Panc1 (cell line): ENCODE measurements around the gene DUSP10. TPM values are rescaled to one million over a fixed set of nuclear protein-coding genes. Genes with fewer than 3 reads are reported as not detected.

ENCODE experiments used
- ATAC-seq: fragments of 200-7000 bp; cut with Tn5 transposase; 2 replicates; pipeline ENCODE4 v1.9.1; 2020; ENCODE audit warnings: mild to moderate bottlenecking, moderate library complexity
- BruUV-seq: library from RNA; stranded (reverse); fragments of 400-500 nt; replicated peaks from 2 replicates; lab custom pipeline; 2021; lab: Mats Ljungman, UMichigan
- CTCF ChIA-PET: fragments of 300-600 bp; sonication (Branson Sonifier 250); formaldehyde crosslinking; loops from one replicate; lab custom pipeline; 2022; ENCODE audit warnings: antibody characterized with exemption; lab: Charles Lee
- POLR2A ChIA-PET: fragments of 300-600 bp; sonication (Branson Sonifier 250); formaldehyde crosslinking; loops from one replicate; lab custom pipeline; 2022; ENCODE audit warnings: antibody characterized with exemption; lab: Charles Lee
- DNase-seq: peaks from one replicate; pipeline ENCODE4 v3.0.0-alpha.2; 2010; ENCODE audit warnings: low read depth, low spot score
- H3K27ac ChIP-seq: 2 replicates; pipeline ENCODE4 v1.5.1; 2011; ENCODE audit warnings: mild to moderate bottlenecking, low read length, inconsistent platforms
- H3K27me3 ChIP-seq: fragments of 200-500 bp; sonication (Bioruptor generic); 2 replicates; pipeline ENCODE4 v1.6.0; 2014; ENCODE audit warnings: low read length, inconsistent platforms; ENCODE audit not compliant: control insufficient read depth, insufficient read depth
- H3K36me3 ChIP-seq: fragments of 200-500 bp; sonication (Bioruptor generic); 2 replicates; pipeline ENCODE4 v1.5.1; 2014; ENCODE audit warnings: inconsistent platforms, mild to moderate bottlenecking, low read length, moderate library complexity; ENCODE audit not compliant: control insufficient read depth, insufficient read depth
- H3K4me1 ChIP-seq: 2 replicates; pipeline ENCODE4 v1.5.1; 2011; ENCODE audit warnings: inconsistent platforms, mild to moderate bottlenecking, low read length, moderate library complexity; ENCODE audit not compliant: control insufficient read depth, insufficient read depth
- H3K4me3 ChIP-seq, 2 experiments: 2 replicates each; pipeline ENCODE4 v1.5.1; 2011 to 2012; ENCODE audit warnings: low read depth in 2 of 2, low read length in 2 of 2, mild to moderate bottlenecking in 2 of 2, inconsistent platforms in 1 of 2, moderate library complexity in 1 of 2
- H3K9me3 ChIP-seq: fragments of 200-500 bp; sonication (Bioruptor generic); 2 replicates; pipeline ENCODE4 v1.5.1; 2014; ENCODE audit warnings: low read depth, mild to moderate bottlenecking, inconsistent platforms, low read length, moderate library complexity; ENCODE audit not compliant: control insufficient read depth, insufficient read depth
- POLR2AphosphoS5 ChIP-seq: IDR thresholded peaks from 2 replicates; pipeline ENCODE4 v1.6.1; 2012; ENCODE audit warnings: mild to moderate bottlenecking, low read depth, low read length, moderate library complexity
- REST ChIP-seq, 2 experiments: IDR thresholded peaks; 2 replicates each; pipeline ENCODE4 v1.6.1; 2011 to 2012; ENCODE audit warnings: low read depth in 2 of 2, control low read depth in 1 of 2, low read length in 1 of 2, mild to moderate bottlenecking in 1 of 2, moderate library complexity in 1 of 2; ENCODE audit not compliant: insufficient read depth in 1 of 2
- SIN3A ChIP-seq: IDR thresholded peaks from 2 replicates; pipeline ENCODE4 v1.6.1; 2012; ENCODE audit warnings: low read depth, mild to moderate bottlenecking, low read length, moderate library complexity, borderline replicate concordance; ENCODE audit not compliant: insufficient read depth
- TCF7L2 ChIP-seq: IDR thresholded peaks from 2 replicates; pipeline ENCODE4 v1.6.1; 2011; ENCODE audit warnings: mild to moderate bottlenecking, low read depth, low read length, inconsistent platforms
- in situ Hi-C: cut with HindIII; loops from 2 replicates; pipeline ENCODE4 v1.10.0; 2016; ENCODE audit warnings: low sequenced_read_pairs, low pct_unique_long_range_greater_than_20kb
- intact Hi-C: fragments of 100-400 bp; cut with micrococcal nuclease; formaldehyde crosslinking; loops from one replicate; pipeline ENCODE4 v1.10.0; 2022; ENCODE audit not compliant: unreplicated experiment
- total RNA-seq: library from RNA; stranded (reverse); gene quantifications from one replicate; pipeline ENCODE4 v1.2.1, GENCODE V29; 2021; ENCODE audit not compliant: unreplicated experiment
- TF ChIP-seq, protein P1 (sequence below): fragments of 450-650 bp; IDR thresholded peaks from 2 replicates; pipeline ENCODE4 v1.5.1; 2017; ENCODE audit warnings: mild to moderate bottlenecking

DUSP10 gene
- total RNA-seq, 1 experiment from 2014 or later, result 1.4 TPM

DNA sequence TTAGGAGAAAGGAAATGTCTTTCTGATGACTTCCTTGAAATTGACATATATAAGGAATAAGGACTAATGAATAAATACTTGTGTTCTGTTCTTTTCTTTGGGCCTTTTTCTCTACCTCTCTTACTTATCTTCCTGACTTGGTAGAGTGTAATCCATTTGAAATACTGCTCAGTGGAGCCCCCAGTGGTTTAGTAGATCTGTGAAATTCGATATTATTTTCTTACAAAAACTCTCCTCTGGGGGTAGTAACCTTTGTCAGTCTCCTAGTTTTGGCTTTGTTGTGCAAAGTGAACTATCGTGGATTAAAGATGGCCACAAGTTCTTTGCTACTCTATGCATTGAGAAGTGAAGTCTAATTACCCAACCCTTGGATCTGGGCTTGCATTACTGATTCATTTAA lies 48.8 kb downstream of the DUSP10 start:
- no peak overlapping the region for H3K4me3 ChIP-seq
- ATAC-seq (no peak), DNase-seq (no peak)
- no peak overlapping the region for H3K27ac ChIP-seq
- ChIA-PET POLR2A (no interaction called here), CTCF (no interaction called here)
- intact Hi-C loops (no loop called here), in situ Hi-C loops (no loop called here)
- H3K9me3 ChIP-seq, result no peaks in the 10 kb centered on the region
- no peaks in the 10 kb centered on the region for H3K27me3 ChIP-seq
- no peaks in the 10 kb centered on the region for H3K4me1 ChIP-seq
- no peaks in the 10 kb centered on the region for H3K36me3 ChIP-seq
- TF ChIP-seq SIN3A, result no peak
- no peak for TF ChIP-seq POLR2AphosphoS5
- no peak for TF ChIP-seq TCF7L2
- no peak for TF ChIP-seq REST (IDR thresholded peaks at IDR 0.05; ENCODE audit: insufficient read depth in 1 of 2, low read depth in 2 of 2, low read length in 1 of 2)
- TF ChIP-seq, protein P1, sequence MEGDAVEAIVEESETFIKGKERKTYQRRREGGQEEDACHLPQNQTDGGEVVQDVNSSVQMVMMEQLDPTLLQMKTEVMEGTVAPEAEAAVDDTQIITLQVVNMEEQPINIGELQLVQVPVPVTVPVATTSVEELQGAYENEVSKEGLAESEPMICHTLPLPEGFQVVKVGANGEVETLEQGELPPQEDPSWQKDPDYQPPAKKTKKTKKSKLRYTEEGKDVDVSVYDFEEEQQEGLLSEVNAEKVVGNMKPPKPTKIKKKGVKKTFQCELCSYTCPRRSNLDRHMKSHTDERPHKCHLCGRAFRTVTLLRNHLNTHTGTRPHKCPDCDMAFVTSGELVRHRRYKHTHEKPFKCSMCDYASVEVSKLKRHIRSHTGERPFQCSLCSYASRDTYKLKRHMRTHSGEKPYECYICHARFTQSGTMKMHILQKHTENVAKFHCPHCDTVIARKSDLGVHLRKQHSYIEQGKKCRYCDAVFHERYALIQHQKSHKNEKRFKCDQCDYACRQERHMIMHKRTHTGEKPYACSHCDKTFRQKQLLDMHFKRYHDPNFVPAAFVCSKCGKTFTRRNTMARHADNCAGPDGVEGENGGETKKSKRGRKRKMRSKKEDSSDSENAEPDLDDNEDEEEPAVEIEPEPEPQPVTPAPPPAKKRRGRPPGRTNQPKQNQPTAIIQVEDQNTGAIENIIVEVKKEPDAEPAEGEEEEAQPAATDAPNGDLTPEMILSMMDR, result no peak; the same call in 1 of the 2 replicates
- no TSS peak for BruUV-seq

DNA sequence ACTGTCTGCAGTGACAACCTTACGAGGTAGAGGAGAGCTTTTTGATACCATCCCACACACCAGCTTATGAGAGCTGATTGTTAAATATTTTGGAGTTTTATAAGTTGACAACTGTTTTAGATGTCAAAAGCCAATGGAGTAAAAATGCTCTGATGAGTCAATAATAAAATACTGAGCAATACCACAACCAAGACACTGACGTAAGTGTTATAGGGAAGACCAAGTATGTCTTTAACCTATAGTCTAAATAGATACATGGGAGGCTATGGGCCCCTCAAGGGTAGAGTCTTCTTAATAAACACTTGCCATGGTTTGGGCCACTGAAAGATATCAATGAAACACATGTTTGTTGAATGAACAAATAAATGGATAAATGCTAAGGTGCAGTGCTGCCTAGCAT lies 49.2 kb downstream of the DUSP10 start:
- Histone ChIP-seq H3K9me3 (no peaks in the 10 kb centered on the region), H3K4me1 (no peaks in the 10 kb centered on the region), H3K36me3 (no peaks in the 10 kb centered on the region), H3K27me3 (no peaks in the 10 kb centered on the region), H3K4me3 (no peak overlapping the region), H3K27ac (no peak overlapping the region)
- ChIA-PET POLR2A (no interaction called here), CTCF (no interaction called here)
- in situ Hi-C loops, result no loop called here
- DNase-seq (no peak), ATAC-seq (no peak)
- intact Hi-C loops, result no loop called here
- no TSS peak for BruUV-seq
- TF ChIP-seq POLR2AphosphoS5 (no peak), TCF7L2 (no peak), REST (IDR thresholded peaks at IDR 0.05; ENCODE audit: insufficient read depth in 1 of 2, low read depth in 2 of 2, low read length in 1 of 2) (no peak), SIN3A (no peak)
- TF ChIP-seq, protein P1, result no peak
